GM12878 (cell line): Measurements from ENCODE around the gene NCKAP5L. TPM values are rescaled to one million over a fixed set of nuclear protein-coding genes. Genes with fewer than 3 reads are reported as not detected.

Source experiments
- CREB1 ChIP-seq: IDR thresholded peaks from 2 replicates; pipeline ENCODE4 v1.6.1; 2012; ENCODE audit warnings: low read depth, mild to moderate bottlenecking, inconsistent platforms
- MEF2B ChIP-seq: fragments of 450-650 bp; IDR thresholded peaks from 2 replicates; pipeline ENCODE4 v1.6.1; 2018; ENCODE audit warnings: mild to moderate bottlenecking, moderate library complexity; ENCODE audit not compliant: partially characterized antibody, poor library complexity, severe bottlenecking
- ZBTB4 ChIP-seq: fragments of 450-650 bp; formaldehyde crosslinking; IDR thresholded peaks from 2 replicates; pipeline ENCODE4 v1.4.0; 2022; ENCODE audit warnings: mild to moderate bottlenecking, moderate library complexity
- polyA plus RNA-seq, 11 experiments: library from polyadenylated mRNA; depleted of rRNA in 4 of 11; unstranded in 6 of 11; stranded (reverse) in 5 of 11; fragments of >200 nt; fragmentation: Nextera tagmentation in 4 of 11; fragmentation: Illumina TruSeq in 1 of 11; extraction: Ambion mirVana in 4 of 11; extraction: Trizol in 1 of 11; gene quantifications; 1 replicate in 1 of 11; 2 replicates in 10 of 11; pipeline versions ENCODE4 v1.2.1 to v1.2.3, GENCODE V29; 2011 to 2016; ENCODE audit warnings: inconsistent platforms in 2 of 11, missing spikeins in 2 of 11, low read depth in 1 of 11
- small RNA-seq: library from RNA; depleted of rRNA; stranded (forward); fragments of <200 nt; gene quantifications from one replicate; pipeline ENCODE3, GENCODE V24; 2014
- total RNA-seq, 4 experiments: library from RNA; depleted of rRNA in 3 of 4; stranded (reverse); fragments of >200 nt in 3 of 4; fragmentation: Illumina TruSeq in 1 of 4; extraction: Trizol in 1 of 4; gene quantifications; 2 replicates each; pipeline versions ENCODE4 v1.2.1 to v1.2.3, GENCODE V29; 2013 to 2021

Gene NCKAP5L
- total and polyA plus RNA-seq, 10 of the 15 experiments (the other 5 are each of a cell fraction or from before 2014, with no cell fraction given), result 0.03 to 15.8 (median 4.4) TPM

DNA sequence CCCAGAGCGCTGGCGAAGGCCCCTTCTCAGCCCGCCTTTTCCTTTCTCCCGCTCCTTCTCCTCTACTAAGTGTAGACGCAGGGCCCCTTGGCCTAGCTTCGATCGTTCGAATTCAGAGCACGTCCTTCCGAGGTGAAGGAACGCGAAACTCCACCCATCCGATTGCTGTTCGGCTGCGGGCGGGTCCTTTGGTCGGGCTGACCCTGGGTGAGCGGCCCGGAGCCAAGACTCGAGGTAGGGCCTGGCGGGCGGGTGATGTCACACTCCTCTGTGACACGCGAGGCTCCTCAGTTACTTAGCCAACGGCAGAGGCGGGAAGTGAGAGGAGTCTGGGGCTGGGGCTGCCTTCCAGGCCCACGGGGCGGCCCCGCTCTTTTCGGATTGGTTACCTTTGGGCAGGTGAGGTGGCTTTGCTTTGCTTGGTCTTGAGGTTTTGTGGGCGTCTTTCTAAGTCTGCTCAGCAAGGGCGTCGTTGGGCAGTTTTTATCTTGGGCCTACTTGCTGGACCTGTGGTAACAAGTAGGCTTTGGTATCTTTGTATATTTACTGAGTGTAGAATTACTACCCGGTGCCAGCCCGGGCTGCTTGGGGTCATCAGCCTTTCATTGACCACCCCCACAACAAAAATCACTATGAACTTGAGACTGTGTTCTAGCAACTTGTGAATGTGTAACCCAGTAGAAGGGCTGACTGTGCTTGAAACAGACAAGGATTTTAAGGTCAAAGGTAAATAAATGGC, 86.2 kb downstream of the NCKAP5L start (continued):
- TF ChIP-seq ZBTB4, result 0 out of 2 replicates have a peak, but pooled peaks have one; percentile 2
- peak; percentile 86 for TF ChIP-seq CREB1
- TF ChIP-seq MEF2B, result peak; percentile 12

Small RNA genes within 50 kb of the gene (small RNA-seq; reads per million reads assigned to genes)
- gene LSM6P2, result not detected

Other genes starting within 250 kb of the NCKAP5L start
Only the 7 nearest of the 11 such genes appear.
- gene FMNL3, start 121.0 kb downstream of the NCKAP5L start, total RNA-seq (2014; rRNA removed), result 44.1 and 46.8 TPM in 2 replicates
- 29.1 and 29.2 TPM in 2 replicates for gene FMNL3, start 121.0 kb downstream of the NCKAP5L start, total RNA-seq (2014; rRNA removed; fragmentation: Illumina TruSeq; extraction: Trizol)
- 60.5 and 64.9 TPM in 2 replicates for gene FMNL3, start 121.0 kb downstream of the NCKAP5L start, total RNA-seq (2021)
- 40.6 and 47.6 TPM in 2 replicates for gene FMNL3, start 121.0 kb downstream of the NCKAP5L start, polyA plus RNA-seq (2011; rRNA removed)
- 35.3 and 40.6 TPM in 2 replicates for gene FMNL3, start 121.0 kb downstream of the NCKAP5L start, polyA plus RNA-seq (2014; fragmentation: Illumina TruSeq; extraction: Trizol)
- 1 to 10 TPM; 3.0 to 5.3 TPM for gene FMNL3, start 121.0 kb downstream of the NCKAP5L start, polyA plus RNA-seq (2014; fragmentation: Nextera tagmentation; extraction: Ambion mirVana)
- gene FMNL3, start 121.0 kb downstream of the NCKAP5L start, polyA plus RNA-seq (2014; rRNA removed), result 32.6 and 35.0 TPM in 2 replicates
- 10 to 100 TPM; 15.1 to 15.7 TPM for gene FMNL3, start 121.0 kb downstream of the NCKAP5L start, polyA plus RNA-seq (2016; fragmentation: Nextera tagmentation; extraction: Ambion mirVana)
- 231 and 268 TPM in 2 replicates for gene TMBIM6, start 86.9 kb downstream of the NCKAP5L start, total RNA-seq (2014; rRNA removed)
- 221 and 224 TPM in 2 replicates for gene TMBIM6, start 86.9 kb downstream of the NCKAP5L start, total RNA-seq (2014; rRNA removed; fragmentation: Illumina TruSeq; extraction: Trizol)
- 302 and 306 TPM in 2 replicates for gene TMBIM6, start 86.9 kb downstream of the NCKAP5L start, total RNA-seq (2021)
- gene TMBIM6, start 86.9 kb downstream of the NCKAP5L start, polyA plus RNA-seq (2011; rRNA removed), result 505 and 603 TPM in 2 replicates
- 308 and 371 TPM in 2 replicates for gene TMBIM6, start 86.9 kb downstream of the NCKAP5L start, polyA plus RNA-seq (2014; fragmentation: Illumina TruSeq; extraction: Trizol)
- 1,000 to 10,000 TPM in 1 of 2 experiments, 100 to 1,000 TPM in 1; 853 to 1,192 TPM for gene TMBIM6, start 86.9 kb downstream of the NCKAP5L start, polyA plus RNA-seq (2014; fragmentation: Nextera tagmentation; extraction: Ambion mirVana)
- gene TMBIM6, start 86.9 kb downstream of the NCKAP5L start, polyA plus RNA-seq (2014; rRNA removed), result 220 and 242 TPM in 2 replicates
- gene TMBIM6, start 86.9 kb downstream of the NCKAP5L start, polyA plus RNA-seq (2016; fragmentation: Nextera tagmentation; extraction: Ambion mirVana), result 100 to 1,000 TPM; 451 to 455 TPM
- gene BCDIN3D, start 14.7 kb upstream of the NCKAP5L start, total RNA-seq (2014; rRNA removed), result 5.8 and 6.0 TPM in 2 replicates
- 6.2 and 6.4 TPM in 2 replicates for gene BCDIN3D, start 14.7 kb upstream of the NCKAP5L start, total RNA-seq (2014; rRNA removed; fragmentation: Illumina TruSeq; extraction: Trizol)
- gene BCDIN3D, start 14.7 kb upstream of the NCKAP5L start, total RNA-seq (2021), result 5.6 and 7.1 TPM in 2 replicates
- gene BCDIN3D, start 14.7 kb upstream of the NCKAP5L start, polyA plus RNA-seq (2011; rRNA removed), result 3.7 and 4.1 TPM in 2 replicates
- 6.7 and 7.8 TPM in 2 replicates for gene BCDIN3D, start 14.7 kb upstream of the NCKAP5L start, polyA plus RNA-seq (2014; fragmentation: Illumina TruSeq; extraction: Trizol)
- gene BCDIN3D, start 14.7 kb upstream of the NCKAP5L start, polyA plus RNA-seq (2014; fragmentation: Nextera tagmentation; extraction: Ambion mirVana), result 1 to 10 TPM; 5.5 to 6.3 TPM
- 4.7 and 7.2 TPM in 2 replicates for gene BCDIN3D, start 14.7 kb upstream of the NCKAP5L start, polyA plus RNA-seq (2014; rRNA removed)
- gene BCDIN3D, start 14.7 kb upstream of the NCKAP5L start, polyA plus RNA-seq (2016; fragmentation: Nextera tagmentation; extraction: Ambion mirVana), result 1 to 10 TPM; 6.5 to 6.8 TPM
- gene FAIM2, start 75.5 kb upstream of the NCKAP5L start, total RNA-seq (2014; rRNA removed), result not detected in 2 replicates
- gene FAIM2, start 75.5 kb upstream of the NCKAP5L start, total RNA-seq (2014; rRNA removed; fragmentation: Illumina TruSeq; extraction: Trizol), result not detected in 2 replicates
- not detected in 2 replicates for gene FAIM2, start 75.5 kb upstream of the NCKAP5L start, total RNA-seq (2021)
- gene FAIM2, start 75.5 kb upstream of the NCKAP5L start, polyA plus RNA-seq (2011; rRNA removed), result not detected in 2 replicates
- gene FAIM2, start 75.5 kb upstream of the NCKAP5L start, polyA plus RNA-seq (2014; fragmentation: Illumina TruSeq; extraction: Trizol), result not detected in 2 replicates
- gene FAIM2, start 75.5 kb upstream of the NCKAP5L start, polyA plus RNA-seq (2014; fragmentation: Nextera tagmentation; extraction: Ambion mirVana), result not detected
- gene FAIM2, start 75.5 kb upstream of the NCKAP5L start, polyA plus RNA-seq (2014; rRNA removed), result not detected in 2 replicates
- not detected for gene FAIM2, start 75.5 kb upstream of the NCKAP5L start, polyA plus RNA-seq (2016; fragmentation: Nextera tagmentation; extraction: Ambion mirVana)
- gene AQP2, start 122.3 kb upstream of the NCKAP5L start, total RNA-seq (2014; rRNA removed), result not detected in 2 replicates
- gene AQP2, start 122.3 kb upstream of the NCKAP5L start, total RNA-seq (2014; rRNA removed; fragmentation: Illumina TruSeq; extraction: Trizol), result not detected in 2 replicates
- gene AQP2, start 122.3 kb upstream of the NCKAP5L start, total RNA-seq (2021), result not detected in 2 replicates
- not detected in 2 replicates for gene AQP2, start 122.3 kb upstream of the NCKAP5L start, polyA plus RNA-seq (2011; rRNA removed)
- not detected in 2 replicates for gene AQP2, start 122.3 kb upstream of the NCKAP5L start, polyA plus RNA-seq (2014; fragmentation: Illumina TruSeq; extraction: Trizol)
- not detected for gene AQP2, start 122.3 kb upstream of the NCKAP5L start, polyA plus RNA-seq (2014; fragmentation: Nextera tagmentation; extraction: Ambion mirVana)
- gene AQP2, start 122.3 kb upstream of the NCKAP5L start, polyA plus RNA-seq (2014; rRNA removed), result not detected in 2 replicates
- gene AQP2, start 122.3 kb upstream of the NCKAP5L start, polyA plus RNA-seq (2016; fragmentation: Nextera tagmentation; extraction: Ambion mirVana), result not detected
- not detected in 2 replicates for gene AQP5, start 133.5 kb upstream of the NCKAP5L start, total RNA-seq (2014; rRNA removed)
- gene AQP5, start 133.5 kb upstream of the NCKAP5L start, total RNA-seq (2014; rRNA removed; fragmentation: Illumina TruSeq; extraction: Trizol), result not detected in 2 replicates
- gene AQP5, start 133.5 kb upstream of the NCKAP5L start, total RNA-seq (2021), result not detected in 2 replicates
- not detected in 2 replicates for gene AQP5, start 133.5 kb upstream of the NCKAP5L start, polyA plus RNA-seq (2011; rRNA removed)
- not detected in 2 replicates for gene AQP5, start 133.5 kb upstream of the NCKAP5L start, polyA plus RNA-seq (2014; fragmentation: Illumina TruSeq; extraction: Trizol)
- gene AQP5, start 133.5 kb upstream of the NCKAP5L start, polyA plus RNA-seq (2014; fragmentation: Nextera tagmentation; extraction: Ambion mirVana), result not detected
- gene AQP5, start 133.5 kb upstream of the NCKAP5L start, polyA plus RNA-seq (2014; rRNA removed), result not detected in 2 replicates
- not detected for gene AQP5, start 133.5 kb upstream of the NCKAP5L start, polyA plus RNA-seq (2016; fragmentation: Nextera tagmentation; extraction: Ambion mirVana)
- not detected in 2 replicates for gene AQP6, start 144.5 kb upstream of the NCKAP5L start, total RNA-seq (2014; rRNA removed)
- gene AQP6, start 144.5 kb upstream of the NCKAP5L start, total RNA-seq (2014; rRNA removed; fragmentation: Illumina TruSeq; extraction: Trizol), result not detected in 2 replicates
- not detected in 2 replicates for gene AQP6, start 144.5 kb upstream of the NCKAP5L start, total RNA-seq (2021)
- gene AQP6, start 144.5 kb upstream of the NCKAP5L start, polyA plus RNA-seq (2011; rRNA removed), result not detected in 2 replicates
- gene AQP6, start 144.5 kb upstream of the NCKAP5L start, polyA plus RNA-seq (2014; fragmentation: Illumina TruSeq; extraction: Trizol), result not detected in 2 replicates
- gene AQP6, start 144.5 kb upstream of the NCKAP5L start, polyA plus RNA-seq (2014; fragmentation: Nextera tagmentation; extraction: Ambion mirVana), result not detected
- gene AQP6, start 144.5 kb upstream of the NCKAP5L start, polyA plus RNA-seq (2014; rRNA removed), result not detected in 2 replicates
- not detected for gene AQP6, start 144.5 kb upstream of the NCKAP5L start, polyA plus RNA-seq (2016; fragmentation: Nextera tagmentation; extraction: Ambion mirVana)